K562 (cell line): ENCODE data around the gene CAMSAP3. TPM values are rescaled to one million over a fixed set of nuclear protein-coding genes. Genes with fewer than 3 reads are reported as not detected.
A peak's percentile ranks its signal among the peaks of the same experiment; 100 is the strongest.

Source experiments
- ATF1 ChIP-seq, 2 experiments: fragments of 450-650 bp in 1 of 2; IDR thresholded peaks; 2 replicates each; pipeline ENCODE4 v1.6.1; 2016; ENCODE audit warnings: missing compliant biosample characterization in 1 of 2, missing genetic modification characterization in 1 of 2
- GABPB1 ChIP-seq: sonication (generic); formaldehyde crosslinking; IDR thresholded peaks from 2 replicates; pipeline ENCODE4 v1.8.0; 2022; ENCODE audit warnings: mild to moderate bottlenecking, missing genetic modification reagents
- NR3C1 ChIP-seq: sonication (generic); formaldehyde crosslinking; IDR thresholded peaks from 2 replicates; pipeline ENCODE4 v1.8.1; 2022; ENCODE audit warnings: missing genetic modification reagents
- TAF1 ChIP-seq: IDR thresholded peaks from 2 replicates; pipeline ENCODE4 v1.6.1; 2011; ENCODE audit warnings: mild to moderate bottlenecking, low read length, moderate library complexity; ENCODE audit not compliant: insufficient read depth, control insufficient read depth, severe bottlenecking; ENCODE audit errors: extremely low read depth
- ZBTB7A ChIP-seq: IDR thresholded peaks from 2 replicates; pipeline ENCODE4 v1.6.1; 2011; ENCODE audit warnings: low read depth, mild to moderate bottlenecking, low read length, moderate library complexity, borderline replicate concordance; ENCODE audit not compliant: control insufficient read depth
- polyA plus RNA-seq, 8 experiments: library from polyadenylated mRNA; depleted of rRNA in 4 of 8; stranded (reverse) in 5 of 8; unstranded in 3 of 8; fragments of >200 nt; fragmentation: Nextera tagmentation in 2 of 8; fragmentation: Illumina TruSeq in 1 of 8; extraction: Ambion mirVana in 2 of 8; extraction: Trizol in 1 of 8; gene quantifications; 2 replicates each; pipeline versions ENCODE4 v1.2.1 to v1.2.3, GENCODE V29; 2011 to 2014; ENCODE audit warnings: inconsistent platforms in 1 of 8, missing spikeins in 1 of 8
- total RNA-seq, 7 experiments: library from RNA; depleted of rRNA in 6 of 7; stranded (reverse); fragments of >200 nt in 6 of 7; fragmentation: Illumina TruSeq in 2 of 7; extraction: Trizol in 2 of 7; gene quantifications; 2 replicates each; pipeline versions ENCODE4 v1.2.1 to v1.2.3, GENCODE V29; 2011 to 2021; ENCODE audit warnings: low replicate concordance in 1 of 7
- TF ChIP-seq, protein P1 (sequence below): sonication (generic); formaldehyde crosslinking; IDR thresholded peaks from 2 replicates; pipeline ENCODE4 v1.8.0; 2022; ENCODE audit warnings: mild to moderate bottlenecking, missing genetic modification reagents
- TF ChIP-seq, protein P2 (sequence below): fragments of 250-450 bp; sonication (Bioruptor Pico); IDR thresholded peaks from 2 replicates; pipeline ENCODE4 v1.5.0; 2021; ENCODE audit warnings: mild to moderate bottlenecking, moderate library complexity
- TF ChIP-seq, protein P3 (sequence below), 2 experiments: fragments of 450-650 bp; formaldehyde crosslinking in 1 of 2; IDR thresholded peaks; 2 replicates each; pipeline versions ENCODE4 v1.4.0 to v1.6.1; 2014 to 2020; ENCODE audit warnings: mild to moderate bottlenecking in 2 of 2, borderline replicate concordance in 1 of 2, low read depth in 1 of 2

Gene CAMSAP3
- total and polyA plus RNA-seq, 9 of the 15 experiments (the other 6 are each of a cell fraction or from before 2014, with no cell fraction given), result 0.01 to 0.89 (median 0.22) TPM; not detected in 1

DNA sequence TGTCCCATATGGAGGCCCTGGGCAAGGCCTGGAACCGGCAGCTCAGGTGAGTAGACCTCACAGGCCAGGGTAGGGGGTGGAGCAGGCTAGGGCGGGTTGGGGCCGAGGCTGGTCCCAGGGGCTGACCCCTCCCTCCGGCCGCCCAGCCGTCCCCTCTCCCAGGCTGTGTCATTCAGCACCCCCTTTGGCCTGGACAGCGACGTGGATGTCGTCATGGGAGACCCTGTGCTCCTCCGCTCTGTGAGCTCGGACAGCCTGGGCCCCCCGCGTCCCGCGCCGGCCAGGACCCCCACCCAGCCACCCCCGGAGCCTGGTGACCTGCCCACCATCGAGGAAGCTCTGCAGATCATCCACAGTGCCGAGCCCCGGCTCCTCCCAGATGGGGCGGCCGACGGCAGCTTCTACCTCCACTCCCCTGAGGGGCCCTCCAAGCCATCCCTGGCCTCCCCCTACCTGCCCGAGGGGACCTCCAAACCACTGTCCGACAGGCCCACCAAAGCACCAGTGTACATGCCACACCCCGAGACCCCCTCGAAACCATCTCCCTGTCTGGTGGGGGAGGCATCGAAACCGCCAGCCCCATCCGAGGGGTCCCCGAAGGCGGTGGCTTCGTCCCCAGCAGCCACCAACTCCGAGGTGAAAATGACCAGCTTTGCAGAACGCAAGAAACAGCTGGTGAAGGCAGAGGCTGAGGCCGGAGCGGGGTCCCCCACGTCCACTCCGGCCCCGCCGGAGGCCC is 16.0 kb downstream of the CAMSAP3 start (continued):
- TF ChIP-seq, protein P1, sequence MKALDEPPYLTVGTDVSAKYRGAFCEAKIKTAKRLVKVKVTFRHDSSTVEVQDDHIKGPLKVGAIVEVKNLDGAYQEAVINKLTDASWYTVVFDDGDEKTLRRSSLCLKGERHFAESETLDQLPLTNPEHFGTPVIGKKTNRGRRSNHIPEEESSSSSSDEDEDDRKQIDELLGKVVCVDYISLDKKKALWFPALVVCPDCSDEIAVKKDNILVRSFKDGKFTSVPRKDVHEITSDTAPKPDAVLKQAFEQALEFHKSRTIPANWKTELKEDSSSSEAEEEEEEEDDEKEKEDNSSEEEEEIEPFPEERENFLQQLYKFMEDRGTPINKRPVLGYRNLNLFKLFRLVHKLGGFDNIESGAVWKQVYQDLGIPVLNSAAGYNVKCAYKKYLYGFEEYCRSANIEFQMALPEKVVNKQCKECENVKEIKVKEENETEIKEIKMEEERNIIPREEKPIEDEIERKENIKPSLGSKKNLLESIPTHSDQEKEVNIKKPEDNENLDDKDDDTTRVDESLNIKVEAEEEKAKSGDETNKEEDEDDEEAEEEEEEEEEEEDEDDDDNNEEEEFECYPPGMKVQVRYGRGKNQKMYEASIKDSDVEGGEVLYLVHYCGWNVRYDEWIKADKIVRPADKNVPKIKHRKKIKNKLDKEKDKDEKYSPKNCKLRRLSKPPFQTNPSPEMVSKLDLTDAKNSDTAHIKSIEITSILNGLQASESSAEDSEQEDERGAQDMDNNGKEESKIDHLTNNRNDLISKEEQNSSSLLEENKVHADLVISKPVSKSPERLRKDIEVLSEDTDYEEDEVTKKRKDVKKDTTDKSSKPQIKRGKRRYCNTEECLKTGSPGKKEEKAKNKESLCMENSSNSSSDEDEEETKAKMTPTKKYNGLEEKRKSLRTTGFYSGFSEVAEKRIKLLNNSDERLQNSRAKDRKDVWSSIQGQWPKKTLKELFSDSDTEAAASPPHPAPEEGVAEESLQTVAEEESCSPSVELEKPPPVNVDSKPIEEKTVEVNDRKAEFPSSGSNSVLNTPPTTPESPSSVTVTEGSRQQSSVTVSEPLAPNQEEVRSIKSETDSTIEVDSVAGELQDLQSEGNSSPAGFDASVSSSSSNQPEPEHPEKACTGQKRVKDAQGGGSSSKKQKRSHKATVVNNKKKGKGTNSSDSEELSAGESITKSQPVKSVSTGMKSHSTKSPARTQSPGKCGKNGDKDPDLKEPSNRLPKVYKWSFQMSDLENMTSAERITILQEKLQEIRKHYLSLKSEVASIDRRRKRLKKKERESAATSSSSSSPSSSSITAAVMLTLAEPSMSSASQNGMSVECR (CRISPR knock-in tag), result 0 out of 2 replicates have a peak, but pooled peaks have one; percentile 11
- TF ChIP-seq, protein P2, sequence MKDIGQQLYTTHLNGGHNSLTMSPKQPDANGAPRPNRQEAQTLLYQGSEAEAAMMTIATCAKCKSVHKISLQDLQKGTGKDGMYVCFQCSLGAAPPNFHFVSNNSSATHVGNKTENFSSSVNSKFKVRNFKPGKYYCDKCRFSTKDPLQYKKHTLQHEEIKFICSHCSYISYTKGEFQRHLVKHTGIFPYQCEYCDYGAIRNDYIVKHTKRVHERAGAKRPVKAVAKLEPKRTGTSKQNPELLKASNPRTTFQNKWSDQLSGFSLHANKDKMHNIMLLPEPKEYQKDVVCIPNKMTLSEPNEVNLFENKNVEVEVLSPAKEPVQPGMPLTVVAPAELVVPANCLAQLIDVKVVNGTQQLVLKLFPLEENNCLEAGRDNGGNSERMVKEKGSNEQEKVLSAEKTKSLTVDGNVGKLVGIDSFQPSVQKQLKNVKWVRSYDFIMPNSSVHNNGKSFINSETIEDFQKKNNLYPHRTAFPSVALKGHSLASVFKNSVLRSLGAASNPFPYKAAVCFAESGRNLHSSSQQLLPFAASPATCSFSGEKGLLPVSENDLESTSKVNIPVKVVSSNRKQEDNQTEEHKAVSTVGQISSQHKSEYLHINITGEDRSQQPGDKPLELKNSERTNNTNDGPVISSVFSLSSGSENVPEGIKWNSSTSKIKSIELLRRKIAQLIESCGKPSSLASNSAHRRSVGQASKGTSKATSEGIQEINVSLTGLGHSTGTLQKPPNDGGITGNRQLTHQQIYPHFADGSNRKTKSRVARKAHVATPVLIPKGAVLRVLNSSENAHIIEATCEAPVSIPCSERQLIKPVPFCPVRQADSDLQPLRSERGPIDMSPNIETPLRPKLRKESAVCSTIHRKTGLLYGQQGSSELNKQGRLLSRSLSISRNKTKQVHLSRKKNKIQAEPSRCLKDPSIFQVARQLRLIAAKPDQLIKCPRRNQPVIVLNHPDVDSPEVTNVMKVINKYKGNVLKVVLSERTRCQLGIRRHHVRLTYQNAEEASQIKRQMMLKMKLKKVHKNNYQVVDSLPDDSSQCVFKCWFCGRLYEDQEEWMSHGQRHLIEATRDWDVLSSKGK (CRISPR knock-in tag), result no peak
- TF ChIP-seq ZBTB7A, result peak; percentile 73; the same call in 1 of the 2 replicates
- peak; percentile 48 for TF ChIP-seq GABPB1 (CRISPR knock-in tag)
- TF ChIP-seq TAF1, result no peak
- 0 out of 2 replicates have a peak, but pooled peaks have one; percentile 57 for TF ChIP-seq NR3C1 (CRISPR knock-in tag)
- TF ChIP-seq ATF1 (CRISPR knock-in tag; IDR thresholded peaks at IDR 0.05), result peak; percentile 15; the same call in 1 of the 2 replicates
- peak; percentile 33; the same call in 1 of the 2 replicates for TF ChIP-seq ATF1 (tag; IDR thresholded peaks at IDR 0.05)
- TF ChIP-seq, protein P3, sequence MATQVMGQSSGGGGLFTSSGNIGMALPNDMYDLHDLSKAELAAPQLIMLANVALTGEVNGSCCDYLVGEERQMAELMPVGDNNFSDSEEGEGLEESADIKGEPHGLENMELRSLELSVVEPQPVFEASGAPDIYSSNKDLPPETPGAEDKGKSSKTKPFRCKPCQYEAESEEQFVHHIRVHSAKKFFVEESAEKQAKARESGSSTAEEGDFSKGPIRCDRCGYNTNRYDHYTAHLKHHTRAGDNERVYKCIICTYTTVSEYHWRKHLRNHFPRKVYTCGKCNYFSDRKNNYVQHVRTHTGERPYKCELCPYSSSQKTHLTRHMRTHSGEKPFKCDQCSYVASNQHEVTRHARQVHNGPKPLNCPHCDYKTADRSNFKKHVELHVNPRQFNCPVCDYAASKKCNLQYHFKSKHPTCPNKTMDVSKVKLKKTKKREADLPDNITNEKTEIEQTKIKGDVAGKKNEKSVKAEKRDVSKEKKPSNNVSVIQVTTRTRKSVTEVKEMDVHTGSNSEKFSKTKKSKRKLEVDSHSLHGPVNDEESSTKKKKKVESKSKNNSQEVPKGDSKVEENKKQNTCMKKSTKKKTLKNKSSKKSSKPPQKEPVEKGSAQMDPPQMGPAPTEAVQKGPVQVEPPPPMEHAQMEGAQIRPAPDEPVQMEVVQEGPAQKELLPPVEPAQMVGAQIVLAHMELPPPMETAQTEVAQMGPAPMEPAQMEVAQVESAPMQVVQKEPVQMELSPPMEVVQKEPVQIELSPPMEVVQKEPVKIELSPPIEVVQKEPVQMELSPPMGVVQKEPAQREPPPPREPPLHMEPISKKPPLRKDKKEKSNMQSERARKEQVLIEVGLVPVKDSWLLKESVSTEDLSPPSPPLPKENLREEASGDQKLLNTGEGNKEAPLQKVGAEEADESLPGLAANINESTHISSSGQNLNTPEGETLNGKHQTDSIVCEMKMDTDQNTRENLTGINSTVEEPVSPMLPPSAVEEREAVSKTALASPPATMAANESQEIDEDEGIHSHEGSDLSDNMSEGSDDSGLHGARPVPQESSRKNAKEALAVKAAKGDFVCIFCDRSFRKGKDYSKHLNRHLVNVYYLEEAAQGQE (IDR thresholded peaks at IDR 0.05; ENCODE audit: borderline replicate concordance), result peak; percentile 96
- TF ChIP-seq, protein P3 (CRISPR knock-in tag; IDR thresholded peaks at IDR 0.05; ENCODE audit: low read depth), result peak; percentile 90; the same call in 1 of the 2 replicates
